Omental fat pad (tissue), 4 donors: Measurements from ENCODE around the gene BIN2. TPM values are rescaled to one million over a fixed set of nuclear protein-coding genes. Genes with fewer than 3 reads are reported as not detected.
A peak's percentile ranks its signal among the peaks of the same experiment; 100 is the strongest.

Experiments used
- ATAC-seq: fragments of 150-250 bp; one replicate; pipeline ENCODE4 v1.9.1; 2016; ENCODE audit warnings: mild to moderate bottlenecking, moderate library complexity; ENCODE audit not compliant: low FRiP score
- DNase-seq: peaks from one replicate; pipeline ENCODE4 v3.0.0-alpha.2; 2019; ENCODE audit warnings: low spot score
- total RNA-seq, 4 donors: library from RNA; depleted of rRNA; stranded (reverse); fragments of >200 nt; gene quantifications; one replicate each; pipeline ENCODE4 v1.1.0, GENCODE V29; 2016
- TF ChIP-seq, protein P1 (sequence below), 3 donors: fragments of 450-650 bp; IDR thresholded peaks; one replicate each; pipeline ENCODE4 v1.5.1; 2016 to 2017; ENCODE audit warnings: antibody characterized with exemption in 3 of 3, mild to moderate bottlenecking in 3 of 3, moderate library complexity in 2 of 3

The BIN2 gene
- total RNA-seq, 4 donors from 2014 or later = 4.8 to 26.5 (median 13.0) TPM

DNA sequence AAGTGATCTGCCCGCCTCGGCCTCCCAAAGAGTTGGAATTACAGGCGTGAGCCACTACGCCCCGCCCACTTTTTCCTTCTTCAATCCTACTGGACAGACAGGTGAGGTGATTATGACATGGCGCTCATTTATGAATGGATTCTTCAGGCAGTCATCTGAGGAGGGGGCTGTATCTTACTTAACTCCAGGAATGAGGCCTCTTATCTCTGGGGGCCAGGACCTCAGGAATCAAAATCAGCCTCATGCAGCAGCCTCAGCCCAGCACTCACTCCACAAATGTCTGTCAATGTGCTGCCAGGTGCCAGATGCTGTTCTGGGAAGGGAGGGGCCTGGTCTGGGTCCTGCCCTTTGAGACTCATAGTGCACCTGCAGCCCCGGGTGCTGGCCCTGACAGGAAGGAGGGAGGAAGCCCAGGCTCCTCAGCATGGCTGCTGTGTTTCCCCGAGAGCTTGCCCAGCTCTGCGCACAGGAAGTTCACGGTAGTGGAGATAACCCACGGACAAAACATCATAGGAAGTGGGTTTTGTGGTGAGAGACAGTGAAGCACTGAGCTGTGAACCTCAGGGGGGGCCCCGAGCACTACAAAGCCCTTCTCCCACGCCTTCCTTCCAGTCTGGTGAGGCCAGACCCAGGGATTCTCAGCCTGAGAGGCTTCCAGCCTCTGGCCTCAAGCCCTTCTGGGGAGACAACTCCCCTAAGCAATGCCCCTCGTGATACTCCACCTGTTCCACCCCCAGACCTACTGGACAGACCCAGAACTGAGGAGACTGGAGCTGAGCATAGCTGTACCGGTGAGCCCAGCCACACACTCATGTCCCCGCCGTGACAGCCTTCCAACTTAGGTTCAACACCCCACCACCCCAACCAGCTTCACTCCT is 44.9 kb upstream of the BIN2 start:
- ATAC-seq (no peak), DNase-seq (no peak)
- TF ChIP-seq, protein P1, sequence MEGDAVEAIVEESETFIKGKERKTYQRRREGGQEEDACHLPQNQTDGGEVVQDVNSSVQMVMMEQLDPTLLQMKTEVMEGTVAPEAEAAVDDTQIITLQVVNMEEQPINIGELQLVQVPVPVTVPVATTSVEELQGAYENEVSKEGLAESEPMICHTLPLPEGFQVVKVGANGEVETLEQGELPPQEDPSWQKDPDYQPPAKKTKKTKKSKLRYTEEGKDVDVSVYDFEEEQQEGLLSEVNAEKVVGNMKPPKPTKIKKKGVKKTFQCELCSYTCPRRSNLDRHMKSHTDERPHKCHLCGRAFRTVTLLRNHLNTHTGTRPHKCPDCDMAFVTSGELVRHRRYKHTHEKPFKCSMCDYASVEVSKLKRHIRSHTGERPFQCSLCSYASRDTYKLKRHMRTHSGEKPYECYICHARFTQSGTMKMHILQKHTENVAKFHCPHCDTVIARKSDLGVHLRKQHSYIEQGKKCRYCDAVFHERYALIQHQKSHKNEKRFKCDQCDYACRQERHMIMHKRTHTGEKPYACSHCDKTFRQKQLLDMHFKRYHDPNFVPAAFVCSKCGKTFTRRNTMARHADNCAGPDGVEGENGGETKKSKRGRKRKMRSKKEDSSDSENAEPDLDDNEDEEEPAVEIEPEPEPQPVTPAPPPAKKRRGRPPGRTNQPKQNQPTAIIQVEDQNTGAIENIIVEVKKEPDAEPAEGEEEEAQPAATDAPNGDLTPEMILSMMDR (IDR thresholded peaks at IDR 0.05) = no peak

DNA sequence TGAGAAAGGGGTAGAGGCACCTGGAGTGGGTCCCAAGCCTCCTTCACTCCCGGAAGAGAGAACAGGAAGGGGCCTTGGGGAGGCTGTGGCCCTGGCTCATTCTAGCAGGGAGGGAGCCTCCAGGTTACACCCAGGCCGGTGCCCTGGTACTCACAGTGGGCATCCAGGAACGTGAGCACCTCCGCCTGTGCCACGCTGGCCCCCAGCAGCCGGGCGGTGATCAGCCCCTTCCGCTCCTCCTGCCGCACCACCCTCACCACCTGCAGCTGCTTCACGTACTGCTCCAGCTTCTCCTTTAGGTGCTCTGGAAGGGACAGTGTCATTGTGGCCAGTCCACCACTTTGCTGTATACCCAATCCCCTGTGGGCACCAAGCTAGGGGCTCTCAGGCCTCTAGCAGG is 41.3 kb upstream of the BIN2 start:
- DNase-seq (no peak), ATAC-seq (no peak)
- TF ChIP-seq, protein P1 (IDR thresholded peaks at IDR 0.05) = no peak

DNA sequence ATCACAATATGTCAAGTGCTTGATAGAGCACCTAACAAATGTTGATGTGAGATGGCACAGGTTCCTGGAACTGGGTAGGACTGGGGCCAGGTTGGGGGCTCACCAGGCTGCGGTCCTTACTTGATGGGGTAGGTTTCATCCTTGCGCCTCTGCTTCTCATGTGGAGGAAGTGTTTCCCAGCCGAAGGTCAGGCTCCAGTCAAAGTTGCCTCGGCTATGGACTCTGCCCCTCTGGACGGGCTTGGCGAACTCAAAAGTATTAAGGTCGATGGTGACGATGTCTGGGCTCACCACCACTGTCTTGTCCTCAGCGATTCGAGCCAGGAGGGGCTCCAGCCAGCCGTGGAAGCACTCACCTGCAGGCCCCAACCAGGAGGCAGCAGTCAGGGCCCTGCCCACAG is 40.0 kb upstream of the BIN2 start:
- DNase-seq (no peak), ATAC-seq (no peak)
- TF ChIP-seq, protein P1 (IDR thresholded peaks at IDR 0.05) = no peak

DNA sequence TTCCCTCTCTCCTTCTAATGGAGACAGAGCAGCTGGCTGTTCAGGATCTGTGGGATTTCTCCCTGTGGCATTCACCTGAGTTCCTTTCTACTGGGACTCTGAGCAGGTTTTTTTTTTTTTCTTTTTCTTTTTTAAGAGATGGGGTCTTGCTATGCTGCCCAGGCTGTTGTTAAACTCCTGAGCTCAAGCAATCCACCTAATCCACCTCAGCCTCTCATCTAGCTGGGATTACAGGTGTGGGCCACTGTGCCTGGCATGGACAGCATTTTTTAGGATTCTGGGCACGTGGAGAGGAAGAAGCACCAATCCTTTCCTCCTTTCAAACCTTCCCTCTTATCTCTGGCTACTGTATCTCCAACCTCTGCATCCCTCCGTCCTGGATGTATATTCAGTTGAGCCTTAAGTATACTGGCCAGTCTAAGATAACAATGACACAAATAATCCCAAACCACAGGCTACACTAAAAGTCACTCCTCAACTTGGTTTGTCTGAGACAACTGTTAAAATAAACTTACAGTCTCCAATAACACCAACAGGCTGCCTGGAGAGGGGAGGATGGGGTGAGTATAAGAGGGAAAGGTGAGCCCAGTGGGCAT is 38.9 kb upstream of the BIN2 start:
- TF ChIP-seq, protein P1 (IDR thresholded peaks at IDR 0.05) = no peak
- DNase-seq = no peak
- ATAC-seq = no peak

DNA sequence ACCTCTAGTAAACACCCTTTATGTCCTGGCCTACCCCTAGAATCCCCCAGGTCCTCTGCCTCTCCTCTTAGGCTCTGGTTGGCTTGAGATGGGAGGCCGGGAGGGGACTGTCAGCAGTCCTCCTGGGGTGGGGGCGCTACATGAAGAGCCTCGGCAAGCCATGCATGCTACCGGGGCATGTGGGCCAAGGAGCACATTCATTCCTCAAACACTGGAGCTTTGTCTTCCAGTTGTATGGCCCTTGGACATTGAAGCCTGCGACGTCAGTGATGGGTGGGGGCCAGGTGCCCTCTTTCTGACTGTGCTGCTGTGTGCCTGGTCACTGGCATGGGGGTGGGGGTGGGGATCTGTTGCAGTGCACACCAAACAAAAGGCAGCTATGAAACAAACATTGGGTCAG is 38.3 kb upstream of the BIN2 start:
- ATAC-seq (no peak), DNase-seq (no peak)
- TF ChIP-seq, protein P1 (IDR thresholded peaks at IDR 0.05) = no peak

DNA sequence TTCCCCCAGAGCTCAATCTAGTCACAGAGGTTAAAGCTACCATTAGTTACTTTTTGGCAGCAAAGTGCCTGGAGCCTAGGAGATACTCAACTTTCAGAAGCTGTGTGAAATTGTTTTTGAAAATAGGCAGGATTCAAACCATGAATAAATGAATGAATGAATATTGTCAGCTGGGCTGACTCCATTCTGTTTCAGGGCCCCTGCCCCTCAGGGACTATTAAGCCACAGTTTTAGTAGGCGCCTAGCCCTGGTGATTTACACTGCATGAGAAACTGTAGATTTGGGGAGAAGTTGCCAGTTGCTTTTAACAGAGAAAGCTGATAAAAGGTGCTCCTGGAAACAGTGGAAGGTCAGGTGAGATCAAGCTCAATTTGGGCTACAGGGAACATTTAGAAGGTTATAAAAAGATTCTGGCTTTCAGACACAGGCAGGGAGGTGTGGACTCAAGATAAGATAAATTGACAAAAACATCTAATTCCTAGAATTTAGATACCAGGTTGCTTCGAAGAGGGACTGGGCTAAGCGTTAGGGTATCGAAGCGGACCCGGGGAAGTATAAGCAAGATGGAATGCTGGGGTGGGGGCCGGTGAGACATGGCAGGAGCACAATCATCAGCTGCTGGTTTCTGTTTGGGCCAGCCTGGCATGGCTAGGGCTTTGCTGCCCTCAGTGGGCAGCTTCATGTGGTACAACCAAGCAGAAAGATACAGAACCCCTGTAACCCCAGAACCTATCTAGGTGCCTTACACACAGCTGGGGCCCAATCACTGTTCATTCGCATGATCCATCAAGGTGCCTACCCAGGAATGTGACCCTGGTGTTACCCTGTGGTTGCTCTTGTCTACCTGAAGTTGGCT is 37.4 kb upstream of the BIN2 start:
- DNase-seq = no peak
- peak; percentile 37 for ATAC-seq
- TF ChIP-seq, protein P1 (IDR thresholded peaks at IDR 0.05) = no peak
